ENCODE measurements around the gene PROZ. TPM values are rescaled to one million over a fixed set of nuclear protein-coding genes. Genes with fewer than 3 reads are reported as not detected.

PROZ gene
- total RNA-seq, 2 experiments from 2014 or later: not detected

DNA sequence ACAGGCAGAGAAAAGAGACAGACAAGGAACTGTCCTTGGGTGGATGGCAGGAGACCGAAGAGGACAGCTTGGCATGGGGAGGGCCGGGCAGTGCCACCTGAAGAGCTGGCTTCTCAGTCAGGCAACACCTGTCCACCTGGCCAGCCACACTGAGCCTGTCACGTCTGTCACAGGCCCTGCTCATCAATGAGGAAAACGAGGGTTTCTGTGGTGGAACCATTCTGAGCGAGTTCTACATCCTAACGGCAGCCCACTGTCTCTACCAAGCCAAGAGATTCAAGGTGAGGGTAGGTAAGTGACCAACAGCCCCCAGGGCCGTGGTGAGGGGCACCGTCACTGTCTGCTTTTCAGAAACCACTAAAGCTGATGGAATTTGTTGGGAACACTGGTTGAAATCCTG is 11.2 kb upstream of the PROZ start:
- no peak overlapping the region for H3K4me3 ChIP-seq (ENCODE audit: low read length)
- H3K36me3 ChIP-seq (ENCODE audit: insufficient read depth, low read length): no peaks in the 10 kb centered on the region
- peaks cover 0 to 3% of the 10 kb centered on the region in 2 experiments for H3K27me3 ChIP-seq (ENCODE audit: control insufficient read depth in 1 of 2, insufficient read depth in 2 of 2, low read length in 2 of 2)
- Mint-ChIP-seq H3K27ac (no peak overlapping the region), H3K27me3 (no peaks in the 10 kb centered on the region), H3K4me3 (no peak overlapping the region), H3K4me1 (ENCODE audit: low read depth) (peaks cover 2% of the 10 kb centered on the region), H3K9me3 (no peaks in the 10 kb centered on the region), H3K36me3 (ENCODE audit: low read depth) (no peaks in the 10 kb centered on the region)
- no peak overlapping the region for H3K27ac ChIP-seq (ENCODE audit: low read depth in 1 of 2, low read length in 2 of 2)
- TF ChIP-seq, protein P1, sequence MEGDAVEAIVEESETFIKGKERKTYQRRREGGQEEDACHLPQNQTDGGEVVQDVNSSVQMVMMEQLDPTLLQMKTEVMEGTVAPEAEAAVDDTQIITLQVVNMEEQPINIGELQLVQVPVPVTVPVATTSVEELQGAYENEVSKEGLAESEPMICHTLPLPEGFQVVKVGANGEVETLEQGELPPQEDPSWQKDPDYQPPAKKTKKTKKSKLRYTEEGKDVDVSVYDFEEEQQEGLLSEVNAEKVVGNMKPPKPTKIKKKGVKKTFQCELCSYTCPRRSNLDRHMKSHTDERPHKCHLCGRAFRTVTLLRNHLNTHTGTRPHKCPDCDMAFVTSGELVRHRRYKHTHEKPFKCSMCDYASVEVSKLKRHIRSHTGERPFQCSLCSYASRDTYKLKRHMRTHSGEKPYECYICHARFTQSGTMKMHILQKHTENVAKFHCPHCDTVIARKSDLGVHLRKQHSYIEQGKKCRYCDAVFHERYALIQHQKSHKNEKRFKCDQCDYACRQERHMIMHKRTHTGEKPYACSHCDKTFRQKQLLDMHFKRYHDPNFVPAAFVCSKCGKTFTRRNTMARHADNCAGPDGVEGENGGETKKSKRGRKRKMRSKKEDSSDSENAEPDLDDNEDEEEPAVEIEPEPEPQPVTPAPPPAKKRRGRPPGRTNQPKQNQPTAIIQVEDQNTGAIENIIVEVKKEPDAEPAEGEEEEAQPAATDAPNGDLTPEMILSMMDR (IDR thresholded peaks at IDR 0.05): no peak
- peaks cover 0 to 7% of the 10 kb centered on the region in 2 experiments for H3K9me3 ChIP-seq (ENCODE audit: control insufficient read depth in 1 of 2, insufficient read depth in 1 of 2, low read length in 2 of 2)
- DNase-seq: no peak
- intact Hi-C loops (cut with DNase I, micrococcal nuclease): no loop called here
- peaks cover 7% of the 10 kb centered on the region for H3K4me1 ChIP-seq (ENCODE audit: insufficient read depth, low read length)
- ChIA-PET CTCF (no interaction called here), POLR2A (no interaction called here)
- no peak for ATAC-seq (ENCODE audit: poor library complexity)

DNA sequence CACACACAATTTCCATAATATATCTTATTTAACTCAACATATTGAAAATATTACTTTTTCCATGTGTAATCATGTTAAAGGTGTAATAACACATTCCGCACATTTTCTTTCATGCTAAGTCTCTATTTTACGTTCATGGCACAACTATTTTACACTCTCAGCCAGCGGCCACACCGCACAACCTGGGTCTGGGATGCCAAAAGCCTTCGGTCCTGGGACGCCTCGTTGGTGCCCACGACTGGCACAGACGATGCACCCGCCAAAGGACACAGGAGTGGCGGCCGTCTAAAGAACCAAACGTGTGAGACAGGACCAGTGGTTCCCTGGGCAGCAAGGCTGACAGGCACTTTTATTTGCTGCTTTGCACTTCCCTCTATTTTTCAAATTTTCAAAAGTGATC is 10.0 kb upstream of the PROZ start:
- peaks cover 10% of the 10 kb centered on the region for H3K4me1 Mint-ChIP-seq (ENCODE audit: low read depth)
- H3K27me3 Mint-ChIP-seq: no peaks in the 10 kb centered on the region
- ATAC-seq (ENCODE audit: poor library complexity): no peak
- H3K36me3 ChIP-seq (ENCODE audit: insufficient read depth, low read length): no peaks in the 10 kb centered on the region
- peaks cover 0 to 7% of the 10 kb centered on the region in 2 experiments for H3K9me3 ChIP-seq (ENCODE audit: control insufficient read depth in 1 of 2, insufficient read depth in 1 of 2, low read length in 2 of 2)
- intact Hi-C loops (cut with DNase I, micrococcal nuclease): no loop called here
- no peak overlapping the region for H3K27ac ChIP-seq (ENCODE audit: low read depth in 1 of 2, low read length in 2 of 2)
- H3K4me3 Mint-ChIP-seq: no peak overlapping the region
- H3K4me1 ChIP-seq (ENCODE audit: insufficient read depth, low read length): peaks cover 19% of the 10 kb centered on the region
- ChIA-PET POLR2A (no interaction called here), CTCF (no interaction called here)
- TF ChIP-seq, protein P1 (IDR thresholded peaks at IDR 0.05): no peak
- H3K9me3 Mint-ChIP-seq: no peaks in the 10 kb centered on the region
- H3K27me3 ChIP-seq (ENCODE audit: control insufficient read depth in 1 of 2, insufficient read depth in 2 of 2, low read length in 2 of 2): peaks cover 0 to 3% of the 10 kb centered on the region in 2 experiments
- H3K27ac Mint-ChIP-seq: no peak overlapping the region
- no peak overlapping the region for H3K4me3 ChIP-seq (ENCODE audit: low read length)
- DNase-seq: no peak
- H3K36me3 Mint-ChIP-seq (ENCODE audit: low read depth): peaks cover 1% of the 10 kb centered on the region

DNA sequence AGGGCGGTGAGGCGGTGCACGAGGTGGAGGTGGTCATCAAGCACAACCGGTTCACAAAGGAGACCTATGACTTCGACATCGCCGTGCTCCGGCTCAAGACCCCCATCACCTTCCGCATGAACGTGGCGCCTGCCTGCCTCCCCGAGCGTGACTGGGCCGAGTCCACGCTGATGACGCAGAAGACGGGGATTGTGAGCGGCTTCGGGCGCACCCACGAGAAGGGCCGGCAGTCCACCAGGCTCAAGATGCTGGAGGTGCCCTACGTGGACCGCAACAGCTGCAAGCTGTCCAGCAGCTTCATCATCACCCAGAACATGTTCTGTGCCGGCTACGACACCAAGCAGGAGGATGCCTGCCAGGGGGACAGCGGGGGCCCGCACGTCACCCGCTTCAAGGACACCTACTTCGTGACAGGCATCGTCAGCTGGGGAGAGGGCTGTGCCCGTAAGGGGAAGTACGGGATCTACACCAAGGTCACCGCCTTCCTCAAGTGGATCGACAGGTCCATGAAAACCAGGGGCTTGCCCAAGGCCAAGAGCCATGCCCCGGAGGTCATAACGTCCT is 9.4 kb upstream of the PROZ start:
- DNase-seq (no peak), ATAC-seq (ENCODE audit: poor library complexity) (no peak)
- Mint-ChIP-seq H3K27me3 (no peaks in the 10 kb centered on the region), H3K9me3 (no peaks in the 10 kb centered on the region), H3K4me3 (no peak overlapping the region), H3K36me3 (ENCODE audit: low read depth) (peaks cover 5% of the 10 kb centered on the region), H3K27ac (no peak overlapping the region), H3K4me1 (ENCODE audit: low read depth) (peaks cover 14% of the 10 kb centered on the region)
- Histone ChIP-seq H3K9me3 (ENCODE audit: control insufficient read depth in 1 of 2, insufficient read depth in 1 of 2, low read length in 2 of 2) (peaks cover 0 to 7% of the 10 kb centered on the region in 2 experiments), H3K4me3 (ENCODE audit: low read length) (no peak overlapping the region), H3K27ac (ENCODE audit: low read depth in 1 of 2, low read length in 2 of 2) (no peak overlapping the region), H3K36me3 (ENCODE audit: insufficient read depth, low read length) (no peaks in the 10 kb centered on the region), H3K4me1 (ENCODE audit: insufficient read depth, low read length) (peaks cover 23% of the 10 kb centered on the region), H3K27me3 (ENCODE audit: control insufficient read depth in 1 of 2, insufficient read depth in 2 of 2, low read length in 2 of 2) (peaks cover 0 to 3% of the 10 kb centered on the region in 2 experiments)
- ChIA-PET CTCF (no interaction called here), POLR2A (no interaction called here)
- TF ChIP-seq, protein P1 (IDR thresholded peaks at IDR 0.05): no peak
- intact Hi-C loops (cut with DNase I, micrococcal nuclease): no loop called here
